ENCODE data around the gene AP1S3. TPM values are rescaled to one million over a fixed set of nuclear protein-coding genes. Genes with fewer than 3 reads are reported as not detected.

The AP1S3 gene
- total and polyA plus RNA-seq, 2 of the 4 experiments (the other 2 are of a cell fraction): 2.5 to 4.1 TPM

GRCh38 chr2:223753940-223754339 is 83.4 kb downstream of the AP1S3 start:
- intact Hi-C loops (cut with micrococcal nuclease) (no loop called here), in situ Hi-C loops (cut with MboI; ENCODE audit: low sequenced_read_pairs) (no loop called here), dilution Hi-C loops (cut with HindIII; ENCODE audit: low sequenced_read_pairs, unreplicated experiment) (no loop called here)
- TF ChIP-seq BHLHE40 (IDR thresholded peaks at IDR 0.05; ENCODE audit: low read depth, low read length) (no peak), NFE2L2 (IDR thresholded peaks at IDR 0.05; ENCODE audit: low read depth, low read length) (no peak)
- H4K91ac ChIP-seq (ENCODE audit: insufficient read depth, low read depth, low read length): no peak overlapping the region
- CTCF ChIA-PET: no interaction called here
- no CpG with 5 or more reads among the region's 4 CpGs for WGBS, 2 experiments (ENCODE audit: extremely low coverage in 2 of 2, insufficient read length in 1 of 2)
- no peak overlapping the region for H4K8ac ChIP-seq (ENCODE audit: low read depth in 2 of 2, low read length in 2 of 2)
- no peak overlapping the region for H4K5ac ChIP-seq (ENCODE audit: low read depth, low read length)
- no peaks in the 10 kb centered on the region for H3K79me1 ChIP-seq (ENCODE audit: low read depth in 1 of 2, low read length in 2 of 2)
- no peak overlapping the region for H3K4me3 ChIP-seq (ENCODE audit: insufficient read depth, low read depth, low read length)
- H3K27me3 ChIP-seq (ENCODE audit: control insufficient read depth, insufficient read depth, low read length): no peaks in the 10 kb centered on the region
- H2AFZ ChIP-seq (replicated peaks; ENCODE audit: low read length, poor library complexity): no peak overlapping the region
- no peak overlapping the region for H3K56ac ChIP-seq (ENCODE audit: extremely low read depth, insufficient read depth, low read length)
- H2BK15ac ChIP-seq (ENCODE audit: low read depth, low read length): no peak overlapping the region
- POLR2A ChIA-PET (ENCODE audit: unreplicated experiment): interaction anchor here (0.6 kb wide), 1 partner anchor 428 kb away, joined by 3 read pairs; no protein-coding TSS in a partner anchor
- no TSS peak for BruUV-seq (replicated peaks)
- no peak overlapping the region for H3K4me2 ChIP-seq (ENCODE audit: low read depth, low read length)
- H3K27ac ChIP-seq (ENCODE audit: insufficient read depth, low read length): no peak overlapping the region
- DNase-seq (no peak), ATAC-seq (ENCODE audit: low read depth) (no peak)
- no peak overlapping the region for H3K23ac ChIP-seq (ENCODE audit: low read depth, low read length)
- no peak overlapping the region for H2BK120ac ChIP-seq (ENCODE audit: low read depth, low read length)
- no peak overlapping the region for H2BK5ac ChIP-seq (ENCODE audit: low read depth, low read length, poor library complexity, severe bottlenecking)
- H3K9ac ChIP-seq (ENCODE audit: low read depth, low read length): no peak overlapping the region
- no peaks in the 10 kb centered on the region for H4K20me1 ChIP-seq (ENCODE audit: insufficient read depth, low read length)
- no peaks in the 10 kb centered on the region for H3K9me3 ChIP-seq (ENCODE audit: control insufficient read depth, insufficient read depth, low read length)
- no peak overlapping the region for H2AK5ac ChIP-seq (ENCODE audit: low read depth, low read length)
- no peaks in the 10 kb centered on the region for H3K9me1 ChIP-seq (ENCODE audit: insufficient read depth, low read length)
- no peak overlapping the region for H2BK20ac ChIP-seq (ENCODE audit: low read depth, low read length)
- no peak overlapping the region for H3K4ac ChIP-seq (ENCODE audit: low read depth, low read length)
- no peak overlapping the region for H2AK9ac ChIP-seq (replicated peaks; ENCODE audit: low read depth, low read length, poor library complexity)
- no peaks in the 10 kb centered on the region for H3K36me3 ChIP-seq (ENCODE audit: control insufficient read depth, insufficient read depth, low read length)
- H3K18ac ChIP-seq (ENCODE audit: low read depth, low read length): no peak overlapping the region
- H3K4me1 ChIP-seq (ENCODE audit: control insufficient read depth, insufficient read depth, low read length): 0 out of 2 replicates have a peak, but pooled peaks cover 1% of the 10 kb centered on the region
- no peak overlapping the region for H3K14ac ChIP-seq (replicated peaks; ENCODE audit: low read depth, low read length)

All from IMR-90 (cell line).